Stimulated activated CD4-positive, alpha-beta T cell treated with anti-CD3 and anti-CD28 coated beads, Interleukin-15, amount 100 ng/mL, for 48 hours (primary cell): Measurements from ENCODE around the gene RPS6KB2.
A peak's percentile ranks its signal among the peaks of the same experiment; 100 is the strongest.
"Not testable (repeated sequence)": the region's sequence is repeated elsewhere in the genome, so short reads cannot be mapped to it uniquely, and the experiment has no call there.

Experiments
- DNase-seq, 2 donors: peaks; one replicate each; pipeline ENCODE4 v3.0.0-alpha.2; 2020; ENCODE audit warnings: low read depth in 2 of 2

RPS6KB2 gene

DNA sequence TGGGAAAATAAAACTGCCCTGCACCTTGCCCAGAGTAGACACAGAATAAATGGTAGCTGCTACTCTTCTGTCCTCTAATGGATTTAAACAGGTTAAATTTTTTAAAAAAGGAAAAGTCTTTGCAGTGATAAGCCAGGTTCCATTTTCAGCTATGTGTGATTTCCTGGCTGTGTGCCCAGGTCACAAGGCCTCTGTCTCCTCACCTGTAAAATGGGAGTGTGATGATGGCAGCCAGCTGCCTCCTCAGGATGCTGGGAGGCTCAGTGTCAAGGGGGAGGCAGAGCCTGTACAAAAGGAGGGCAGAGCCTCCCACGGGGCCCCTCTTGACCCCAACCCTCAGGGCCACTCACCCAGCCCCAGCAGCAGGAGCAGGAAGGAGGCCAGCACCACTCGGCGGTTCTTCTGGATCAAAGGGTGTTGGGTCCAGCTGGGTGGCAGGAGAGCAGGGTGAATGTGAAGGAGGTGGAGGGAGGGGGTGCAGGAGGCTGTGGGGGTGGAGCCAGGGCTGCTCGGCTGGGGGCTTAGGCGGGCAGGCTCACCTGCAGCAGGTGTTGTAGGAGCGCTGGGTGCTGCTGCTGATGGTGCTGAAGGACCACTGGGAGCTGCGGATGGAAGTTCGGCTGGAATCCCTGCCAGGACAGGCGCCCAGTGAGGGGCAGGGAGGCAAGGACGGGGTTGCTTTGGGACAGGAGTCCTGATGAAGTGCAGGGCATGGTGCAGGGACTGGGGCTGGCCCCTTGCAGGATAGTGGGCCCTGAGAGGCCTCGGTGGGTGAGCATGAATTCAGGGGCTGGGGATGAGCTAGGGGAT lies 38.9 kb downstream of the RPS6KB2 start:
- no peak for DNase-seq

DNA sequence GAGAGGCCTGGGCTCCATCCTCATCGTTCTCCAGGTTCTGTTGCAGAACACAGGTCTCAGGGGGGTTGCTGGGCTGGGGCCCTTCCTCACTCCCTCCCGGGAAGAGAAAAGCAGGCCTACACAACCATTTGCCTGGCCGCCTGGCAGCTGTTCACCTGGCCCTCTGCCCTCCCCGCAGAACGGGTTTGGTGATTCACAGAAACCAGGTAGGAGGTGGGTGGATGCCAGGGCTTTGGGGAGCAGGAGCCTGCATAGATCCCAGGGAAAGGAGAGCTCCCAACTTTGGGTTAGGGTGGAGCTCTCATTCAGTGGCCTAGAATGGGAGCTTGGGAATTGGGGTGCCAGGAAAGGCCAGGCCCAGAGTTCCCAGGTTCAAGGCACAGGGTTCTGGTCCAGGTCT lies 39.8 kb downstream of the RPS6KB2 start:
- no peak for DNase-seq

DNA sequence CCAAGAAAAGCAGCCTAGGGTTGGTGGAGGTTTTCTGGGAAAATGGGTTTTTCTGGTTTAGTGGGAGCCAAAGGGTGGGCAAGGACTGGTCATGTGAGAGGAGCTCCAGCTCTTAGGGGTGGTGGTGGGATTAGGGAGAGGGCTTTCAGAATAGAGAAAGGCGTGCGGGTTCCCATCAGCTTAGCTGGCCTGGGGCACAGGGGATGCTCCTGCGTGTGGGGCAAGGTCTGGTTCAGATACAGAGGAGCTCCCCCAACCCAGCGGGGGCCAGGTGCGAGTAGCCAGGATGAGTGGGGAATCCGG lies 40.1 kb downstream of the RPS6KB2 start:
- no peak for DNase-seq

DNA sequence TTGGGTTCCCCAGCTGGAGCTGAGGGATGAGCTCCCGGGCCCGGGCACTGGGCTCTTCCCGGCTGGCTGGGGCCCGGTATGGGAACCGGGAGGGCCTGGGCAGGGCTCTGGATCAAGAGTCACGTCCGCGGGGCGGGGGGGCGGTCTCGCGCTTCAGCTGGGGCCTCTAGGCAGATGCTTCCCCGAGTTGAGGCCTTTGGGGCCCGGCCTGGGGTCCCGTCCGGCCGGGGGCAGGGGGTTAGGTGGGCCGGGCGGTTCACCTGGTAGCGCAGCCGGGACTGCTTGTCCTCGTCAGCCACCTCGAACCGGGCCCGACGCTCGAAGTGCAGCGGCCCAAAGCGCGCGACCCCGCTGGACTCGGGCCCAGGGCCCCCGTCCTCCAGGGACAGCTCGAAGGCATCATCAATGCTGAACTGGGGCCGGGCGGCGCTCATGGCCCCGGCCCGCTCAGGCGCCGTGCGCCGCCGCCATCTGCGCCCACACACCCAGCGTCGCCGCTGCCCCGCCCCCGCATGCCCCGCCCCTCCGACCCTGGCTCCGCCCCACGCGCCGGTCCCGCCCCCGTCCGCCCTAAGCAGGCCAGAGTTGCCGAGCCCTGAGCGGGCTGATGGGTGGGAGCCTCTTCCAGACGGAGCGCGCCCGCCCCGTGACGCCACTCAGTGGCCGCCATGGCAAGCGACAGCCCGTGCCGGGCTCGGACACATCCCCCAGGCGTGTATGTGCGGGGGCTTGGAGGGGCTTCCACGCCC lies 40.6 kb downstream of the RPS6KB2 start, which contains the start of gene TMEM134:
Gene TMEM134, minus strand, starts transcription at position 493 of the 749 bp plus-strand sequence. Its CDS starts 59 bp downstream, at position 434.
- peak; percentile 88 to 91 for DNase-seq

DNA sequence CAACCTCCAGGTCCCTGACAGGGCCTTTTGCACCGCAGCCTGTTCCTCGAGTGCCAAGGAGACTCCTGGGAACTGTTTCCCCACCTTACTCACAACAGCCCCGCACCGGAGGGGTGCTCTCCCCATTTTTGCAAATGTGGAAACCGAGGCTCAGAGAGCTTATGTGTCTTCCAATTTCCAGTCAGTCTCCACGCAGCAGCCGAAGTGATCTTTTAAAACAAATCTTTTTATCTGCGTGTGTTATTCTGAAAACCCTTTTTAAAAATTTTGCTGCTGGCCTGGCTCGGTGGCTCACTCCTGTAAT lies 41.2 kb downstream of the RPS6KB2 start:
- no peak for DNase-seq

DNA sequence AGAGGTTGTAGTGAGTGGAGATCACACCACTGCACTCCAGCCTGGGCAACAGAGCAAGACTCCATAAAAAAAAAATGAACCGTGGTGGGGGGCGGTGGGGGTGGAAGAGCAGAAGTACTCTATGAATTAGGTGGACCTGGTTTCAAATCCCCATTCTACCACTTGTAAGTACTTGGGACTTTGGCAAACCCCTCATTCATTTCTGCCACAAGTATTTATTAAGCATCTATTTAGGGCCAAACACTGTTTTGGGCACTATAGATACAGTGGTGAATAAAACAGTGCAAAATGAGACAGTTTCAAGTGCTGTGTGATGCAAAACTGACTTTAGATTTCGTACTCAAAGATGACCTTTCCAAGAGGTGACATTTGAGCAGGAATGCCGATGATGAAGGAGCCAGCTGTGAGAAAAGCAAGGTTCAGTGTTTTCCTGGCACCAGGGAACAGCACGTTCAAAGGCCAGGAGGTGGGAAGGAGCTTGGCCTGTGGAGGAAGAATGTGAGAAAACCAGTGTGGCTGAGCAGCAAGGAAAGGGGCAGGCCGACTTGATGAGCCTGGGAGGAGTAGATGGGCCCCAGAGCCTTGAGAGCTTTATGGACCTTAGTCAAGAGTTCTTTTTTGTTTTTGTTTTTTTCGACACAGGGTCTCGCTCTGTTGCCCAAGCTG lies 42.2 kb downstream of the RPS6KB2 start:
- no peak for DNase-seq

DNA sequence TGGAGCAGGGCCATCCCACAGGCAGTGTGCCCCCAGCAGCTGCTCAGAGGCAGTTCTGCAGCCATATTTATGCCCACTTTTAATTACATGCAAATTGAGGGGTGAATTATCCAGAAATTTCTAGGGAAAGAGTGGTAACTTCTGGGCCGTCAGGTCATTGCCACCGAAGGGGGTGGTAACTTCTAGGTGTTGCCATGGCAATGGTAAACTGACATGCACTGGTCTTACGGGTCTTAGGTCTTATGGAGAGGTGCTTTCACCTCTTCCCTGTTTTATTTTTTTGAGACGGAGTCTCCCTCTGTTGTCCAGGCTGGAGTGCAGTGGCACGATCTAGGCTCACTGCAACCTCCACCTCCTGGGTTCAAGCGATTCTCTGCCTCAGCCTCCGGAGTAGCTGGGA lies 44.6 kb downstream of the RPS6KB2 start:
- DNase-seq = no peak

DNA sequence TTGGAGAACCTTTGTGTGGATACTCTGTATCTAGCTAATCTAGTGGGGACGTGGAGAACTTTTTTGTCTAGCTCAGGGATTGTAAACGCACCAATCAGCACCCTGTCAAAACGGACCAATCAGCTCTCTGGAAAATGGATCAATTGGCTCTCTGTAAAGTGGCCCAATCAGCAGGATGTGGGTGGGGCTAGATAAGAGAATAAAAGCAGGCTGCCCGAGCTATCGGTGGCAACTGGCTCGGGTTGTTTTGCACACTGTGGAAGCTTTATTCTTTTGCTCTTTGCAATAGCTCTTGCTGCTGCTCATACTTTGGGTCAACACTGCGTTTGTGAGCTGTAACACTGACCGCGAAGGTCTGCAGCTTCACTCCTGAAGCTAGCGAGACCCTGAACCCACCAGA lies 48.4 kb downstream of the RPS6KB2 start:
- DNase-seq = not testable (repeated sequence)

DNA sequence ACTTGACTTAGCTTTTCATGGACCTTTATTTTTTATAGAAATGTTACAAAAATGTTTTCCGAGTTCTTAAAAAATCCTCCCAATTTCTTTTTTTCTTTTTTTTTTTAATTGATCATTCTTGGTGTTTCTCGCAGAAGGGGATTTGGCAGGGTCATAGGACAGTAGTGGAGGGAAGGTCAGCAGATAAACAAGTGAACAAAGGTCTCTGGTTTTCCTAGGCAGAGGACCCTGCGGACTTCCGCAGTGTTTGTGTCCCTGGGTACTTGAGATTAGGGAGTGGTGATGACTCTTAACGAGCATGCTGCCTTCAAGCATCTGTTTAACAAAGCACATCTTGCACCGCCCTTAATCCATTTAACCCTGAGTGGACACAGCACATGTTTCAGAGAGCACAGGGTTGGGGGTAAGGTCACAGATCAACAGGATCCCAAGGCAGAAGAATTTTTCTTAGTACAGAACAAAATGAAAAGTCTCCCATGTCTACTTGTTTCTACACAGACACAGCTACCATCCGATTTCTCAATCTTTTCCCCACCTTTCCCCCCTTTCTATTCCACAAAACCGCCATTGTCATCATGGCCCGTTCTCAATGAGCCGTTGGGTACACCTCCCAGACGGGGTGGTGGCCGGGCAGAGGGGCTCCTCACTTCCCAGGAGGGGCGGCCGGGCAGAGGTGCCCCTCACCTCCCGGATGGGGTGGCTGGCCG lies 49.2 kb downstream of the RPS6KB2 start:
- DNase-seq = not testable (repeated sequence)

DNA sequence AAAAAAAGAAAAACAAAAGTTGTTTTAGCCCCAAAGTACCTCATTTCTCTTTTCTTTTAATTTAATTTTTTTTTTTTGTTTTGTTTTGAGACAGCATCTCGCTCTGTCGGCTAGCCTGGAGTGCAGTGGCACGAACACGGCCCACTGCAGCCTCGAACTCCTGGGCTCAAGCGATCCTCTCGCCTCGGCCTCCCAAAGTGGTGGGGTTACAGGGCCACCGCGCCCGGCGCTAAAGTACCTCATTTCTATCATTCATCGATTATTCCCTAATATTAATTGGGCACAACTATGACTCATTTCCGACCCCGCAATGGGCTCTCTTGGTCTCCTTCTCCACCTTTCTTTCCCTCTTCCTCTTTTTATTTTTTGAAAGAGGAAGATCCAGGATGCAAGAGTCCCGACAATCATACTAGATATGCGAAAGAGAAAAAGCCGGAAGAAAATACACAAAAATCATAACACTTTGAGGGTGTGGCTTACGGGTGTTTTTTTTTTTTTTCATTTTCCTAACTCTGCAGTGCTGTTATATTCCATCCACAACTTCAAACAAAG lies 54.1 kb downstream of the RPS6KB2 start:
- DNase-seq = no peak

DNA sequence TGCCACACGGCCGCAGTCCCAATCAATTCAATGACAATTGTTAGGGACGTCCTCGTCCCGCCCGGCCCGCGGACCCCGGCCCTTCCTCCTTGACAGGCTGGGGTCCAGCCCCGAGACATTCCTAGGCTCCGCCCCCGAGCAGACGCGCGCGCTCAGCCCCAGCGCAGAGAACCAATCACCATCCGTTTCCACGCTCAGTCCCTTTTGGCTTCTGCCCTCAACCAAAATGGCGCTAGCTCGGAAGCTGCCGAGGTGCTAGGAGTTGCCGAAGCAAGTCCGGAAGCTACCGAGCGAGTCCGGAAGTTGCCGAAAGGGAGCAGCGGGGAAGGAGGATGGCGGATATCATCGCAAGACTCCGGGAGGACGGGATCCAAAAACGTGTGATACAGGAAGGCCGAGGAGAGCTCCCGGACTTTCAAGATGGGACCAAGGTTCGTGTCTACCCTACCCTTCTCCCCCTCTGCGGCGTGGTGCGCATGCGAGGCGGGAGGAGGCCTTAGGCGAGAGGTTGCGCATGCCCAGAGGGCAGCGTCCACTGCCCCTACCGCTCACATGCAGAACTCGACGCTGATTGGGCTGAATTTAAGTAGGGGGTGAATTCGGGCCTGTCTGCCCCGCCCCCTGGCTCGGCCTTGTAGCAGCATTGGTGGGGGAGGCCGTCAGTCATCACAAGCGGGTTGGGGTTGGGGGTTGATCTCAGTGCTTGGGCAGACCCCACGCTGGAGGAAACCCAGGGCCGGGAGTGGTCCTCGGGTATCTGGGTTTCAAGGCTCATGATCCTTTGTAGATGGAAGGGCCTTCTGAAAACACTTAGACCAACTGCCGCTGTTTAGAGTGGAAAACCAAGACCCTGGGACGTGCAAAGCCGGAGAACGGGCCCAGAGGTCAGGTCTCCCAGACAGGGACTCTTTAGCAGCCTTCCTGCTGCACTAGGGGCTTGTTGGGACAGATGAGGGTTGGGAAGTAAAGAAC lies 54.8 kb downstream of the RPS6KB2 start, which contains the start of gene AIP:
Gene AIP, plus strand, starts transcription at position 200 of the 972 bp plus-strand sequence. Its CDS starts 133 bp downstream, at position 333.
- DNase-seq = peak; percentile 97 to 98

DNA sequence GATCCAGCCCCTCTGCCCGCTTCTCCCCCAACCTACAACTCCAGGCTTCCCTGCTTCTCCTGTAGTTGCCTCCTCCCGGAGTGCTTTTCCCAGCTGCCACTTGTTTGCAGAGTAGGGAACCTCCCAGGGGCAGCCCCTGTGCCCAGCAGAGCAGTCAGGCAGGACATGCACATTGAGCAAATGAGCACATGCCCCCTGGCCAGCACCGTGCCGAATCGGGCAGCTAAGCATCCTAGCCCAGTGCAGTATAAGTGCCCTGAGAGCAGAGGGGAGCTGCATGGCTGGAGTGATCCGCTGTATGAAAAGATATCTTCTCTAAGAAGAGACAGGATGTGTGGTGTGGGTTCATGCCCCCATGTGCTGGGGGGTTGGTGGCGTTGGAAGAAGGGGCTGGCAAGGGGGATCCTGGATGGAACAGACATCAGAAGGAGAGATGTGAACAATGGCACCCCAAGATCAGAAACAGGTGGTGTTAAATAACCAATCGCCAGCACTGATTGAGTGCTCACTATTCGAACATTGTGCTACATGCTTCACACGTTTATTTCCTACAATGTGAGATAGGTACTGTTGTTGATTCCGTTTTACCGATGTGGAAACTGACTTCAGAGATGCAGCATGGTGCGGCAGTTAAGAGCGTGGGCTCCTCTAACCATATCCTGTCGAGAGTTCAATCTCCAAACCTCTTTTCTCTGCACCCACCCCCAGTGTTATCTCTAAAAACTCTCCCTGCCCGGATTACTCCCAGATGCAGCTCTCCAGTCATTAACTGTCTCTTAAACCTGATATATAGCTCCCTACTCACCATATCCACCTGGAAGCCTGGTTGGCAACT lies 55.8 kb downstream of the RPS6KB2 start:
- DNase-seq = peak in 1 of 2 donors; percentile 49

DNA sequence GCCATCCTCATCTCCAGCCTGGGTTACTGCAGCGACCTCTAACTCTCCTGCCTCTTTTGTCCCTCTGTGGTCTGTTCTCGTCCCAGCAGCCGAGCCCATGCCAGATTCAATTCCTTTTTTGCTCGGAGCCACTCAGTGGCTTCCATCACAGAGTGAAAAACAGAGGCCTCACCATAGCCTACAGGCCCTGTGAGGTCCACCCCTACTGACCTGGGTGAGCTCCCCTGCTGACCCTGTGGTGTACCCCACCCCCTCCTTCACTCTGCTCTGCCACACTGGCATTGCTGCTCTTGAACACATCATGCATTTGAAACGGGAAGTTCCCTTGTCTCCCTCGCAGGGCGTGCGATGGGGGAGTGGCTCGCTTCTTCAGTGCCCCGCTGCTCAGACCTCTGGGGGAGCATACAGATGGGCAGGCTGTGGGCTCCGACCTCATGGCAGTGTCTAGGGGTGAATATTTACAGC lies 56.6 kb downstream of the RPS6KB2 start:
- peak in 1 of 2 donors; percentile 72 for DNase-seq
